ENCODE results near the gene C2orf78.

- TF ChIP-seq EP300 (conservative IDR thresholded peaks at IDR 0.05; ENCODE audit: poor library complexity, severe bottlenecking) = no peak
- no peak for TF ChIP-seq CTCF (IDR thresholded peaks at IDR 0.05; ENCODE audit: poor library complexity, severe bottlenecking)
- TF ChIP-seq EZH2 (IDR thresholded peaks at IDR 0.05; ENCODE audit: borderline replicate concordance, insufficient read depth, low read length, poor library complexity, severe bottlenecking) = no peak
- TF ChIP-seq REST (IDR thresholded peaks at IDR 0.05; ENCODE audit: borderline replicate concordance) = no peak
Observed at GRCh38 chr2:73818296-73818695, 34.3 kb downstream of the C2orf78 start.
